HCT116 (cell line): ENCODE data around the gene EYA4. TPM values are rescaled to one million over a fixed set of nuclear protein-coding genes. Genes with fewer than 3 reads are reported as not detected.

Experiments used
- ATAC-seq: fragments of 200-7000 bp; cut with Tn5 transposase; 2 replicates; pipeline ENCODE4 v1.9.1; 2020; ENCODE audit warnings: mild to moderate bottlenecking, moderate library complexity
- BruUV-seq: library from RNA; stranded (reverse); fragments of 400-500 nt; replicated peaks from 2 replicates; lab custom pipeline; 2021; lab: Mats Ljungman, UMichigan
- CTCF ChIA-PET: fragments of 300-600 bp; sonication (Branson Sonifier 250); formaldehyde crosslinking; loops from one replicate; lab custom pipeline; 2021; ENCODE audit warnings: antibody characterized with exemption; lab: Charles Lee
- POLR2A ChIA-PET: fragments of 300-600, 350-600 bp; sonication (Branson Sonifier 250); formaldehyde crosslinking; loops from one replicate; lab custom pipeline; 2021; ENCODE audit warnings: antibody characterized with exemption; lab: Charles Lee
- RAD21 ChIA-PET, 2 experiments: fragments of 300-600 bp; sonication (Branson Sonifier 250); formaldehyde crosslinking; loops; one replicate each; lab custom pipeline; 2023; ENCODE audit warnings: low total read pairs in 2 of 2; ENCODE audit not compliant: uncharacterized antibody in 2 of 2, unreplicated experiment in 2 of 2, low non-redundant PET in 1 of 2; lab: Charles Lee
- DNase-seq: peaks from one replicate; pipeline ENCODE4 v3.0.0-alpha.2; 2010; ENCODE audit warnings: low read depth, low spot score
- H2AFZ ChIP-seq: fragments of 200-600 bp; shearing (Covaris generic), sonication (generic); 2 replicates; pipeline ENCODE4 v1.6.1; 2017; ENCODE audit warnings: low read depth, mixed run types, mixed read lengths, antibody characterized with exemption, low read length; ENCODE audit not compliant: poor library complexity, severe bottlenecking
- H3K27ac ChIP-seq: 2 replicates; pipeline ENCODE4 v1.5.1; 2012; ENCODE audit warnings: low read depth, low read length
- H3K27me3 ChIP-seq: fragments of 200-600 bp; sonication (generic); 2 replicates; pipeline ENCODE4 v1.6.1; 2016; ENCODE audit warnings: mixed run types, low read length, mixed read lengths; ENCODE audit not compliant: insufficient read depth
- H3K36me3 ChIP-seq, 2 experiments: fragments of 200-500 bp in 1 of 2; fragments of 200-600 bp in 1 of 2; sonication (Bioruptor generic) in 1 of 2; sonication (generic) in 1 of 2; 2 replicates each; pipeline versions ENCODE4 v1.5.1 to v1.6.1; 2014 to 2016; ENCODE audit warnings: low read length in 2 of 2, inconsistent platforms in 1 of 2, mixed read lengths in 1 of 2, mixed run types in 1 of 2; ENCODE audit not compliant: insufficient read depth in 2 of 2, control insufficient read depth in 1 of 2
- H3K4me1 ChIP-seq, 2 experiments: fragments of 200-600 bp in 1 of 2; sonication (generic) in 1 of 2; 2 replicates each; pipeline versions ENCODE4 v1.5.1 to v1.6.1; 2012 to 2017; ENCODE audit warnings: low read length in 2 of 2, inconsistent platforms in 1 of 2, mild to moderate bottlenecking in 1 of 2, mixed read lengths in 1 of 2, mixed run types in 1 of 2, moderate library complexity in 1 of 2; ENCODE audit not compliant: insufficient read depth in 2 of 2, control insufficient read depth in 1 of 2
- H3K4me2 ChIP-seq: fragments of 200-600 bp; sonication (generic); 2 replicates; pipeline ENCODE4 v1.6.1; 2017; ENCODE audit warnings: mixed run types, low read length, mixed read lengths
- H3K4me3 ChIP-seq, 2 experiments: fragments of 200-600 bp in 1 of 2; sonication (generic) in 1 of 2; replicated peaks in 1 of 2; 2 replicates each; pipeline ENCODE4 v1.5.1; 2011 to 2016; ENCODE audit warnings: low read length in 2 of 2, control low read depth in 1 of 2, low read depth in 1 of 2, mild to moderate bottlenecking in 1 of 2, mixed read lengths in 1 of 2, mixed run types in 1 of 2
- H3K79me2 ChIP-seq: fragments of 200-600 bp; sonication (generic); 2 replicates; pipeline ENCODE4 v1.6.1; 2017; ENCODE audit warnings: mild to moderate bottlenecking, mixed run types, low read length, moderate library complexity, mixed read lengths; ENCODE audit not compliant: insufficient read depth
- H3K9ac ChIP-seq: fragments of 200-600 bp; sonication (generic); 2 replicates; pipeline ENCODE4 v1.6.1; 2016; ENCODE audit warnings: low read length, mixed read lengths
- H3K9me2 ChIP-seq: fragments of 200-600 bp; sonication (generic), shearing (Covaris generic); 2 replicates; pipeline ENCODE4 v1.6.1; 2017; ENCODE audit warnings: mixed run types, mild to moderate bottlenecking, moderate library complexity; ENCODE audit not compliant: insufficient read depth
- H3K9me3 ChIP-seq, 2 experiments: fragments of 200-500 bp in 1 of 2; fragments of 200-600 bp in 1 of 2; sonication (Bioruptor generic) in 1 of 2; sonication (generic) in 1 of 2; 2 replicates each; pipeline ENCODE4 v1.6.1; 2014 to 2017; ENCODE audit warnings: low read length in 2 of 2, mixed read lengths in 2 of 2, inconsistent platforms in 1 of 2, low read depth in 1 of 2, mild to moderate bottlenecking in 1 of 2, mixed run types in 1 of 2, moderate library complexity in 1 of 2; ENCODE audit not compliant: control insufficient read depth in 1 of 2, insufficient read depth in 1 of 2
- H4K20me1 ChIP-seq: fragments of 200-600 bp; sonication (generic), shearing (Covaris generic); 2 replicates; pipeline ENCODE4 v1.6.1; 2017; ENCODE audit warnings: mixed run types, mild to moderate bottlenecking, moderate library complexity; ENCODE audit not compliant: insufficient read depth
- CTCF ChIP-seq, 3 experiments: fragments of 200-600 bp in 1 of 3; sonication (generic) in 1 of 3; IDR thresholded peaks in 2 of 3; conservative IDR thresholded peaks in 1 of 3; 2 replicates each; pipeline ENCODE4 v1.5.1; 2012 to 2017; ENCODE audit warnings: low read depth in 2 of 3, low read length in 2 of 3, antibody characterized with exemption in 1 of 3, borderline replicate concordance in 1 of 3, control low read depth in 1 of 3, mild to moderate bottlenecking in 1 of 3, mixed read lengths in 1 of 3, mixed run types in 1 of 3, moderate library complexity in 1 of 3; ENCODE audit not compliant: insufficient read depth in 1 of 3
- REST ChIP-seq: IDR thresholded peaks from 2 replicates; pipeline ENCODE4 v1.6.1; 2012; ENCODE audit warnings: low read depth
- intact Hi-C: fragments of 100-400 bp; cut with micrococcal nuclease; formaldehyde crosslinking; loops from 2 replicates; pipeline ENCODE4 v1.10.0; 2022
- total RNA-seq: library from RNA; stranded (reverse); gene quantifications from one replicate; pipeline ENCODE4 v1.2.1, GENCODE V29; 2021; ENCODE audit not compliant: unreplicated experiment

The EYA4 gene
- total RNA-seq, 1 experiment from 2014 or later = not detected

- Histone ChIP-seq H3K4me3 (no peak overlapping the region), H3K27me3 (peaks cover under 1% of the 10 kb centered on the region; the same call in 1 of the 2 replicates), H3K79me2 (no peaks in the 10 kb centered on the region), H3K4me1 (no peaks in the 10 kb centered on the region), H3K27ac (no peak overlapping the region), H3K9ac (no peak overlapping the region), H3K9me2 (no peaks in the 10 kb centered on the region), H4K20me1 (no peaks in the 10 kb centered on the region), H2AFZ (no peak overlapping the region), H3K9me3 (no peaks in the 10 kb centered on the region), H3K36me3 (no peaks in the 10 kb centered on the region), H3K4me2 (no peak overlapping the region)
- DNase-seq = no peak
- ATAC-seq = no peak
- POLR2A ChIA-PET = no interaction called here
- BruUV-seq = no TSS peak
- TF ChIP-seq REST (no peak), CTCF (IDR thresholded peaks at IDR 0.05 in 2 of 3, conservative IDR thresholded peaks at IDR 0.05 in 1 of 3; ENCODE audit: borderline replicate concordance in 1 of 3, insufficient read depth in 1 of 3, low read depth in 2 of 3, low read length in 2 of 3) (no peak)
- CTCF ChIA-PET = no interaction called here
- RAD21 ChIA-PET = no interaction called here
- intact Hi-C loops = no loop called here
These were observed 33.4 kb upstream of the EYA4 start for GRCh38 chr6:133207754-133208153.
